ENCODE results near the gene RTCB. TPM values are rescaled to one million over a fixed set of nuclear protein-coding genes. Genes with fewer than 3 reads are reported as not detected.
"Not testable (repeated sequence)": the region's sequence is repeated elsewhere in the genome, so short reads cannot be mapped to it uniquely, and the experiment has no call there.

Gene RTCB
- total RNA-seq, 1 donor from 2014 or later = 95.7 TPM

- Histone ChIP-seq H3K4me3 (ENCODE audit: low read depth, low read length) (no peak overlapping the region), H3K27me3 (ENCODE audit: control insufficient read depth, insufficient read depth, low read length) (no peaks in the 10 kb centered on the region), H3K36me3 (ENCODE audit: control insufficient read depth, insufficient read depth, low read length) (no peaks in the 10 kb centered on the region)
- DNase-seq (ENCODE audit: low read depth) = no peak
- no peak for TF ChIP-seq CTCF (IDR thresholded peaks at IDR 0.05; ENCODE audit: insufficient read depth, low read length, poor library complexity, severe bottlenecking)
Measured at GRCh38 chr22:32354360-32355351, 57.4 kb downstream of the RTCB start.

GRCh38 chr22:32353840-32354239 lies 58.2 kb downstream of the RTCB start:
- no peaks in the 10 kb centered on the region for H3K36me3 ChIP-seq (ENCODE audit: control insufficient read depth, insufficient read depth, low read length)
- no peak overlapping the region for H3K4me3 ChIP-seq (ENCODE audit: low read depth, low read length)
- TF ChIP-seq CTCF (IDR thresholded peaks at IDR 0.05; ENCODE audit: insufficient read depth, low read length, poor library complexity, severe bottlenecking) = no peak
- no peaks in the 10 kb centered on the region for H3K27me3 ChIP-seq (ENCODE audit: control insufficient read depth, insufficient read depth, low read length)
- DNase-seq (ENCODE audit: low read depth) = no peak

GRCh38 chr22:32353292-32353691 lies 58.8 kb downstream of the RTCB start:
- H3K4me3 ChIP-seq (ENCODE audit: low read depth, low read length) = no peak overlapping the region
- no peaks in the 10 kb centered on the region for H3K36me3 ChIP-seq (ENCODE audit: control insufficient read depth, insufficient read depth, low read length)
- no peaks in the 10 kb centered on the region for H3K27me3 ChIP-seq (ENCODE audit: control insufficient read depth, insufficient read depth, low read length)
- no peak for DNase-seq (ENCODE audit: low read depth)
- TF ChIP-seq CTCF (IDR thresholded peaks at IDR 0.05; ENCODE audit: insufficient read depth, low read length, poor library complexity, severe bottlenecking) = no peak

- DNase-seq (ENCODE audit: low read depth) = no peak
- no peak for TF ChIP-seq CTCF (IDR thresholded peaks at IDR 0.05; ENCODE audit: insufficient read depth, low read length, poor library complexity, severe bottlenecking)
- Histone ChIP-seq H3K36me3 (ENCODE audit: control insufficient read depth, insufficient read depth, low read length) (no peaks in the 10 kb centered on the region), H3K4me3 (ENCODE audit: low read depth, low read length) (no peak overlapping the region), H3K27me3 (ENCODE audit: control insufficient read depth, insufficient read depth, low read length) (no peaks in the 10 kb centered on the region)
Measured at GRCh38 chr22:32352681-32353080, 59.4 kb downstream of the RTCB start.

GRCh38 chr22:32351875-32352274 lies 60.2 kb downstream of the RTCB start:
- not testable (repeated sequence) for H3K27me3 ChIP-seq (ENCODE audit: control insufficient read depth, insufficient read depth, low read length); H3K36me3 ChIP-seq (ENCODE audit: control insufficient read depth, insufficient read depth, low read length); DNase-seq (ENCODE audit: low read depth); H3K4me3 ChIP-seq (ENCODE audit: low read depth, low read length)

- H3K36me3 ChIP-seq (ENCODE audit: control insufficient read depth, insufficient read depth, low read length) = no peaks in the 10 kb centered on the region
- H3K4me3 ChIP-seq (ENCODE audit: low read depth, low read length) = no peak overlapping the region
- no peak for DNase-seq (ENCODE audit: low read depth)
- H3K27me3 ChIP-seq (ENCODE audit: control insufficient read depth, insufficient read depth, low read length) = no peaks in the 10 kb centered on the region
- TF ChIP-seq CTCF (IDR thresholded peaks at IDR 0.05; ENCODE audit: insufficient read depth, low read length, poor library complexity, severe bottlenecking) = no peak
Measured at GRCh38 chr22:32348031-32348611, 63.9 kb downstream of the RTCB start.
